Erythroblast (primary cell): ENCODE results near the gene ALG12.

Experiments
- DNase-seq, 2 experiments: peaks; one replicate each; lab custom pipeline; 2025; lab: John Stamatoyannopoulos, UW
- GATA1 ChIP-seq: IDR thresholded peaks from 2 replicates; pipeline ENCODE4 v1.6.1; 2011; ENCODE audit warnings: low read depth, mild to moderate bottlenecking, control low read depth, low read length, moderate library complexity
- POLR2A ChIP-seq: IDR thresholded peaks from 2 replicates; pipeline ENCODE4 v1.6.1; 2011; ENCODE audit warnings: mild to moderate bottlenecking, low read length

Gene ALG12

DNA sequence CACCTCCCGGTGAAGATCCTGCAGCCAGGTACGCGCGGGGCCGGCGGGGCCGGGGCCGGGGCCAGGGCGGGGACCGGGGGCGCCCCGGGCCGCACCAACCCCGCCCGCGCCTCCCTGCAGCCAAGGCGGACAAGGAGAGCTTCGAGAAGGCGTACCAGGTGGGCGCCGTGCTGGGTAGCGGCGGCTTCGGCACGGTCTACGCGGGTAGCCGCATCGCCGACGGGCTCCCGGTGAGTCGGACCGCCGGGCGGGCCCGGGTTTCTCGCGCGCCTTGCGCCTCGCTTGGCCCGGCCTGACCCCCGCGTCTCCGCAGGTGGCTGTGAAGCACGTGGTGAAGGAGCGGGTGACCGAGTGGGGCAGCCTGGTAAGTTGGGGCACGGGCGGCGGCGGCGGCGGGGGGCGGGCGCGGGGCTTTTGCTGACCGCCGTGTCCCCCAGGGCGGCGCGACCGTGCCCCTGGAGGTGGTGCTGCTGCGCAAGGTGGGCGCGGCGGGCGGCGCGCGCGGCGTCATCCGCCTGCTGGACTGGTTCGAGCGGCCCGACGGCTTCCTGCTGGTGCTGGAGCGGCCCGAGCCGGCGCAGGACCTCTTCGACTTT is 42.9 kb upstream of the ALG12 start:
- TF ChIP-seq GATA1 (no peak), POLR2A (no peak)
- DNase-seq: peak; percentile 76 to 85

DNA sequence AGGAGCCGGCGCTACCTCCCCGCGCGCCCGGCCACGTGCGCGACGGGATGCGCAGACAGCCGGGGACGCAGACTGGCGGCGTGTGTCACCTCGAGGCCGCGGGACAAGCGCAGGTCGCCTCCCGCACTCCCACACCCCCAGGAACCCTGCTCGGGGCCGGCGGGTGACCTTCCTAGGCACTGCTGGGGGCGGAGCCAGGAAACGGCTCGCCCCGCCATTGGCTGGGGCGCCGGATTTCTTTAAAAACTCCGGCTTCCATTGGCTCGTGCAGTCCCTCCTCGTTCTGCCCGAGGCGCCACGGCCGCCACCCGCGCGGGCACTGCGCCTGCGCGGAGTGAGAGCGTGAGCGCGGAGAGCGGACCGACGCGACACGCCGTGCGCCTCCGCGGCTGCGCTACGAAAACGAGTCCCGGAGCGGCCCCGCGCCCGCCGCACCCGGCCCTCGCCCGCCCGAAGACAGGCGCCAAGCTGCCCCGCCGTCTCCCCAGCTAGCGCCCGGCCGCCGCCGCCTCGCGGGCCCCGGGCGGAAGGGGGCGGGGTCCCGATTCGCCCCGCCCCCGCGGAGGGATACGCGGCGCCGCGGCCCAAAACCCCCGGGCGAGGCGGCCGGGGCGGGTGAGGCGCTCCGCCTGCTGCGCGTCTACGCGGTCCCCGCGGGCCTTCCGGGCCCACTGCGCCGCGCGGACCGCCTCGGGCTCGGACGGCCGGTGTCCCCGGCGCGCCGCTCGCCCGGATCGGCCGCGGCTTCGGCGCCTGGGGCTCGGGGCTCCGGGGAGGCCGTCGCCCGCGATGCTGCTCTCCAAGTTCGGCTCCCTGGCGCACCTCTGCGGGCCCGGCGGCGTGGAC is 42.1 kb upstream of the ALG12 start, which contains the start of gene PIM3:
Gene PIM3 (plus strand): TSS at position 614 of the 846 bp plus-strand sequence. CDS start 176 bp downstream, at position 790.
- TF ChIP-seq POLR2A (peak; percentile 84), GATA1 (no peak)
- peak; percentile 98 for DNase-seq

DNA sequence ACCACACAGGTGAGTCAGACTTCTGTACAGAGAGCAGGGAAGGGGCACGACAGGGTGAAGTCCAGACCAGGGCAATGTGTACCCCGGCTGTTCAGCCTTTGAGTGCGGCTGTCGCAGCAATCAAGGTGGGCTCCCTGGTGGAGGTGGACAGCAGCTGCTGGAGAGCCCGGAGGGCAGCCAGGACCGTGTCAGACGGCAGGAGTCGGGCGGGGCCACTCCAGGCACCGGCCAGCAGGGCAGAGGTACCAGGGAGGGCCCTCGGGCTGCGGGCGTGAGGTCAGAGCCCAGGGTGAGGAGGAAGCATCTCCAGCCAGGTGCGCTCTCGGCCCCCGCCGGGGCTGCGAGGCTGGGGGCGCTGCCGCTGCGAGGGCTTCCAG is 41.5 kb upstream of the ALG12 start:
- TF ChIP-seq GATA1: no peak
- TF ChIP-seq POLR2A: no peak
- no peak for DNase-seq

GRCh38 chr22:49958931-49959781 is 40.9 kb upstream of the ALG12 start:
- DNase-seq: no peak
- TF ChIP-seq POLR2A (no peak), GATA1 (no peak)

DNA sequence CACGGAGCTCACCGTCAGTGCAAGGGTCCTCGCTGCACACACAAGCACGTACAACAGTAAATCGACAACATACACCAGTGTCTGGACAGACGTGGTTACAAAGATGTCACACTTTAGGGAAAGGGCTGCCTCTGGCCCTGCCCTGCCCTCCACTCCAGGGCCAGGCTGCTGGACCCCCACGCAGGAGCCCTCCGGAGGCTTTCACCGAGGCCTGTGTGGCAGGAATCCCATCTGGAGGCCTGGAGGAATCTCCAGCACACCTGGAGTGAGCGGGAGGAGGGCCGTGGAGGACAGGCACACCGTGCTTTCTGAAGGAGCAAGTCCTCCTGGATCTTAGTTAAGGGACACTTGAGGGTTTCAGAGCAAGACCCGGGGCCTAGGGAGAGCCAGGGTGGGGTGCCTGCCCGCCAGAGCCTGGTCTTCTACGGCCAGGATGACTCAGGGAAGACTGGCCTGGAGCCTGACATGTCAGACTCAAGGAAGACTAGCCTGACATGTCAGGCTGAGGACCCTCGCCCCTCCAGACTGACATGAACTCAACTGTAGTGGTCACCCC is 40.2 kb upstream of the ALG12 start:
- DNase-seq: no peak
- TF ChIP-seq POLR2A (no peak), GATA1 (no peak)

GRCh38 chr22:49957826-49958365 is 39.7 kb upstream of the ALG12 start:
- TF ChIP-seq GATA1: no peak
- no peak for DNase-seq

- TF ChIP-seq POLR2A (no peak), GATA1 (no peak)
Measured at GRCh38 chr22:49956914-49957825, 38.9 kb upstream of the ALG12 start.

GRCh38 chr22:49956418-49956770 is 38.2 kb upstream of the ALG12 start:
- no peak for DNase-seq
- TF ChIP-seq POLR2A (no peak), GATA1 (no peak)

More at GRCh38 chr22:49956914-49957825, 38.9 kb upstream of the ALG12 start:
- DNase-seq: no peak

GRCh38 chr22:49955581-49956417 is 37.6 kb upstream of the ALG12 start:
- no peak for TF ChIP-seq GATA1
- TF ChIP-seq POLR2A: no peak
- no peak for DNase-seq

GRCh38 chr22:49954991-49955580 is 36.8 kb upstream of the ALG12 start:
- no peak for TF ChIP-seq POLR2A
- TF ChIP-seq GATA1: no peak
- DNase-seq: no peak

- DNase-seq: no peak
- TF ChIP-seq GATA1 (no peak), POLR2A (no peak)
Measured at GRCh38 chr22:49954354-49954753, 36.1 kb upstream of the ALG12 start.
